Prostate gland (tissue), 2 donors: ENCODE results near the gene NODAL. TPM values are rescaled to one million over a fixed set of nuclear protein-coding genes. Genes with fewer than 3 reads are reported as not detected.

Experiments
- DNase-seq: peaks from one replicate; pipeline ENCODE4 v3.0.0-alpha.2; 2019; ENCODE audit warnings: low spot score
- H3K27ac ChIP-seq, 2 donors: fragments of 200-600 bp; sonication (generic); 2 replicates each; pipeline ENCODE4 v1.5.1; 2017 to 2019
- H3K27me3 ChIP-seq: fragments of 200-600 bp; sonication (generic); replicated peaks from 2 replicates; pipeline ENCODE4 v1.5.1; 2019; ENCODE audit not compliant: insufficient read depth
- H3K36me3 ChIP-seq, 2 donors: fragments of 200-600 bp; sonication (generic); 1 replicate in 1 of 2; 2 replicates in 1 of 2; pipeline versions ENCODE4 v1.5.1 to v1.8.1; 2017 to 2019
- H3K4me1 ChIP-seq: fragments of 200-600 bp; sonication (generic); replicated peaks from 2 replicates; pipeline ENCODE4 v1.5.1; 2019
- H3K4me3 ChIP-seq, 2 donors: fragments of 200-600 bp; sonication (generic); 2 replicates each; pipeline ENCODE4 v1.5.1; 2017 to 2019
- H3K9me3 ChIP-seq: fragments of 200-600 bp; sonication (generic); 2 replicates; pipeline ENCODE4 v1.5.1; 2017
- POLR2A ChIP-seq: fragments of 450-650 bp; IDR thresholded peaks from one replicate; pipeline ENCODE4 v1.6.1; 2016; ENCODE audit warnings: antibody characterized with exemption, mild to moderate bottlenecking
- POLR2AphosphoS5 ChIP-seq: sonication (generic); formaldehyde crosslinking; IDR thresholded peaks from one replicate; pipeline ENCODE4 v1.6.1; 2017; ENCODE audit warnings: antibody characterized with exemption
- WGBS: methylation state at CpG from one replicate; pipeline ENCODE4 v1.1.5; 2018; 5-methylcytosine and 5-hydroxymethylcytosine counted together
- intact Hi-C: fragments of 100-400 bp; cut with DNase I; formaldehyde crosslinking; loops from one replicate; pipeline ENCODE4 v1.14.2; 2022
- total RNA-seq, 2 donors: library from RNA; depleted of rRNA; stranded (reverse); fragments of >200 nt; gene quantifications; one replicate each; pipeline ENCODE4 v1.1.0, GENCODE V29; 2016
- TF ChIP-seq, protein P1 (sequence below), 4 experiments: fragments of 200-600 bp in 2 of 4; fragments of 450-650 bp in 2 of 4; sonication (generic) in 2 of 4; IDR thresholded peaks; 1 replicate in 3 of 4; 2 replicates in 1 of 4; pipeline ENCODE4 v1.5.1; 2016 to 2019; ENCODE audit warnings: antibody characterized with exemption in 4 of 4, mild to moderate bottlenecking in 2 of 4, moderate library complexity in 2 of 4

NODAL gene
- total RNA-seq, 2 donors from 2014 or later: not detected

DNA sequence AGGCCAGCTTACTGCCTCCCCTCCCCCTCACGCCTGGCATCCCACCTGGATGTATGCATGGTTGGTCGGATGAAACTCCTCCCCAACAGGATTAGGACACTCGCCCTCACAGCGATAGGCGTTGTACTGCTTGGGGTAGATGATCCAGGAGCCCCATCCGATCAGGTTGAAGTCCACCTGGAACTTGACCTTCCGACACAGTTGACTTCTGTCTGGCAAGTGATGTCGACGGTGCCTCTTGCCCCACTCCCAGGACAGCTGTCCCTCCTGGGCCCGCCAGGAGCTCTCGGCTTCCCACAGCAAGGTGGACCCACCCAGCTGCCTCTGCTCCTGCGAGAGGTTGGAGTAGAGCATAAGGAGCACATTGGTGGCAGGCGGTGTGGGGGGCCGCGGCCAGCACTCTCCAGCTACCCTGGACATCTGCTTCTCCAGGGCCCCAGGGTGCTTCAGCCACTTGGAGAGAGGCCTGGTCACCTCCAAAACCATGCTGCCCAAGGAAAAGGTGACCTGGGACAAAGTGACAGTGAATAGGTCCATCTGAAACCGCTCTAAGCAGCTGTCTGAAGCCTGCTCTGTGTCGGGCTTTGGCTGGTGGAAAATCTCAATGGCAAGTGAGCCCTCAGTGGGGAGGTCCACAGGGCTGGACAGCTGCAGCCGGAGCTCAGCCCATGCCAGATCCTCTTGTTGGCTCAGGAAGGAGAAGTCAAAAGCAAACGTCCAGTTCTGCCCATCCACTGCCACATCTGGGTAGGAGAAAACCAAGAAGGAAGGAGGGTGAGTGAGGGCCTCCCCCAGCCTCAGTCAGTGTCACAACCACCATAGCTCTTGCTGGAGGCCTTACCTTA is 6.0 kb downstream of the NODAL start:
- 95% methylated on average over 19 of the region's 19 CpGs for WGBS
- intact Hi-C loops: no loop called here

DNA sequence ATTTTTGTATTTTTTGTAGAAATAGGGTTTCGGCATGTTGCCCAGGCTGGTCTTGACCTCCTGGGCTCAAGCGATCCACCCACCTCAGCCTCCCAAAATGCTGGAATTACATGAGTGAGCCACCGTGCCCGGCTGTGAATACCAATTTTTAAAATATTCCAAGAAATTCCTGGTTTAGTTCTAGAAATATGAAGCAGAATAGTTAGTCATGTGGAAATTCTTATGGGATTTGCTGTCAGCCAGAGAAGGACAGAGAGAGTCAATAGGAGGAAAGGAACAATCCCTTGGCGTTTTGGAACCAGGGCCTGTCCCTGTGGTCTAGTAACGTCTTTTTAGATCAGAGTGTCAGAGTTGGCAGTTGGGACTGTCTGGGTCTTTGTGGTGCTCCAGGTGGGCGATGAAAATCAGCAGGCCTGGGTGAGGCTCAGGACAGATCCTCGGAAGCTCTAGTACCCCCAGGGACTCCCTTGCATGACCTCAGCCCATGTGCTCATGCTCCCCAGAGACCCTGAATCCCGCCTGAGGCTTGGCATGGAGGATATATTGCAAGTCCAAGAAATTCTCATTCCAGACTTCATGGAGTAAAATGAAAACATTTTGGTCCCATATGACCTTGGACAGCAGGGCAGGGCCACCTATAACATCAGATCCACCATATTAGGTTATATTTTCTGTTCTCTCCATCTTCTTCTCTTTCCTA is 7.8 kb downstream of the NODAL start:
- Histone ChIP-seq H3K27me3 (no peaks in the 10 kb centered on the region), H3K4me3 (no peak overlapping the region), H3K9me3 (no peaks in the 10 kb centered on the region), H3K27ac (no peak overlapping the region), H3K4me1 (no peaks in the 10 kb centered on the region), H3K36me3 (no peaks in the 10 kb centered on the region)
- TF ChIP-seq POLR2A (no peak), POLR2AphosphoS5 (no peak)
- TF ChIP-seq, protein P1, sequence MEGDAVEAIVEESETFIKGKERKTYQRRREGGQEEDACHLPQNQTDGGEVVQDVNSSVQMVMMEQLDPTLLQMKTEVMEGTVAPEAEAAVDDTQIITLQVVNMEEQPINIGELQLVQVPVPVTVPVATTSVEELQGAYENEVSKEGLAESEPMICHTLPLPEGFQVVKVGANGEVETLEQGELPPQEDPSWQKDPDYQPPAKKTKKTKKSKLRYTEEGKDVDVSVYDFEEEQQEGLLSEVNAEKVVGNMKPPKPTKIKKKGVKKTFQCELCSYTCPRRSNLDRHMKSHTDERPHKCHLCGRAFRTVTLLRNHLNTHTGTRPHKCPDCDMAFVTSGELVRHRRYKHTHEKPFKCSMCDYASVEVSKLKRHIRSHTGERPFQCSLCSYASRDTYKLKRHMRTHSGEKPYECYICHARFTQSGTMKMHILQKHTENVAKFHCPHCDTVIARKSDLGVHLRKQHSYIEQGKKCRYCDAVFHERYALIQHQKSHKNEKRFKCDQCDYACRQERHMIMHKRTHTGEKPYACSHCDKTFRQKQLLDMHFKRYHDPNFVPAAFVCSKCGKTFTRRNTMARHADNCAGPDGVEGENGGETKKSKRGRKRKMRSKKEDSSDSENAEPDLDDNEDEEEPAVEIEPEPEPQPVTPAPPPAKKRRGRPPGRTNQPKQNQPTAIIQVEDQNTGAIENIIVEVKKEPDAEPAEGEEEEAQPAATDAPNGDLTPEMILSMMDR (IDR thresholded peaks at IDR 0.05): no peak
- DNase-seq: no peak
- 83% methylated on average over 9 of the region's 9 CpGs for WGBS
- intact Hi-C loops: no loop called here

More for the DNA sequence above, 6.0 kb downstream of the NODAL start:
- no peaks in the 10 kb centered on the region for H3K36me3 ChIP-seq
- peaks cover 4% of the 10 kb centered on the region for H3K27me3 ChIP-seq
- no peak overlapping the region for H3K4me3 ChIP-seq
- no peaks in the 10 kb centered on the region for H3K9me3 ChIP-seq
- H3K4me1 ChIP-seq: no peaks in the 10 kb centered on the region
- no peak for TF ChIP-seq POLR2AphosphoS5
- TF ChIP-seq, protein P1 (IDR thresholded peaks at IDR 0.05): no peak
- no peak for TF ChIP-seq POLR2A
- DNase-seq: no peak
- H3K27ac ChIP-seq: no peak overlapping the region

DNA sequence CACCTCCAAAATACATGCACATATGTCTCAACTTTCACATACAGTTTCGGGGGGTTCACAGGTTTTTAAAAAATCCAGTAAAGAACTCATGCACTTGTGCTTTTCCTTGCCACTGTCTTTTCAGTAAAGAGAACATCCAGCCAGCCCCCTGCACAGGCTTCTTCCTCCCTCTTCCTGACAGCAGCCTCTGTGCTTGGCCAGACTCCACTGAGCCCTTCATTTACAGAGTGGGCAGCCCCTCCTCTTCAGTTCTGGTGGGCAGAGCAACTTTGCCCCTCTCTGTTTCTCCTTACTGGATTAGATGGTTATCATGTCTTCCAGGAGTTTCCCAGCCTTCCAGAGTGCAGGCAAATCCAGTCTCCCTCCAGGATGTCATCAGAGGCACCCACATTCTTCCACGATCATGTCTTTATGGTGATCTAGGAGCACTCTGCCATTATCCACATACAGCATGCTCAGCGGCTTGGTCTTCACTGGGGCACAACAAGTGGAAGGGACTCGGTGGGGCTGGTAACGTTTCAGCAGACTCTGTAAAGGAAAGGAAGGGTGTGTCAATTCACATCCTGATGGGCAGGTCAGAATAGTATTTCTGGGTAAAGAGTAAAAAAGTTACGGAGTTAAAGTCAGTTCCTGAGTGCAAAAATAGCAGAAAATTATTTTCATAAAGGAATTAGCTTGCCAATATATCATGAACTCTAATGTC is 8.8 kb downstream of the NODAL start:
- no peak overlapping the region for H3K4me3 ChIP-seq
- TF ChIP-seq, protein P1 (IDR thresholded peaks at IDR 0.05): no peak
- no peak for TF ChIP-seq POLR2A
- no peak for TF ChIP-seq POLR2AphosphoS5
- no peak for DNase-seq
- H3K27me3 ChIP-seq: no peaks in the 10 kb centered on the region
- WGBS: 67% methylated on average over 6 of the region's 6 CpGs
- intact Hi-C loops: no loop called here
- no peaks in the 10 kb centered on the region for H3K4me1 ChIP-seq
- no peak overlapping the region for H3K27ac ChIP-seq
- H3K36me3 ChIP-seq: no peaks in the 10 kb centered on the region
- H3K9me3 ChIP-seq: no peaks in the 10 kb centered on the region

DNA sequence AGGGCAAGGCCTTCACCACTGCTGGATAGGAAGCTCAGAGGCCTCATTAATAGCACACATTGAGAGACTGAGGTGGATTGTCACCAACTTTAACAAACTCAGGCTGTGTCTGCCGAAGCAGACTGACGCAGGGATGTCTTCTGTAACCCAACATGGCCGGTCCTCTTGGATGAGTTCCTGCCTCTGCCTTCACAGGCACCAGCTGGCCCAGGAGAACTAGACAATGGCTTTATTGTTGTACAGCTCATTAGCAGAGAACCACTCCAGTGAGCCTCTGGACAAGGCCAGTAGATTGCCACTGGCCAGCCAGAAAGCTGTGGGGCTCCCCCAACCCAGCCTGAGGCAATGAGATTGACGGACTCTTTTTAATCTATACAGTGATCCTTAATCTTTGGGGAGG is 9.4 kb downstream of the NODAL start:
- Histone ChIP-seq H3K27ac (no peak overlapping the region), H3K4me3 (no peak overlapping the region), H3K27me3 (no peaks in the 10 kb centered on the region), H3K36me3 (no peaks in the 10 kb centered on the region), H3K4me1 (no peaks in the 10 kb centered on the region), H3K9me3 (no peaks in the 10 kb centered on the region)
- TF ChIP-seq, protein P1 (IDR thresholded peaks at IDR 0.05): no peak
- TF ChIP-seq POLR2AphosphoS5 (no peak), POLR2A (no peak)
- DNase-seq: no peak
- intact Hi-C loops: no loop called here
- 46% methylated on average over 4 of the region's 4 CpGs for WGBS
